22Rv1 (cell line): ENCODE data around the gene CDK11B.
"Not testable (repeated sequence)": the region's sequence is repeated elsewhere in the genome, so short reads cannot be mapped to it uniquely, and the experiment has no call there.

Experiments
- ZFX ChIP-seq: fragments of 450-650 bp; IDR thresholded peaks from 2 replicates; pipeline ENCODE4 v1.6.1; 2017; ENCODE audit warnings: antibody characterized with exemption, borderline replicate concordance
- TF ChIP-seq, protein P1 (sequence below): fragments of 450-650 bp; IDR thresholded peaks from 2 replicates; pipeline ENCODE4 v1.5.1; 2017; ENCODE audit warnings: mild to moderate bottlenecking

GRCh38 chr1:1633409-1633808 lies 25.4 kb downstream of the CDK11B start:
- TF ChIP-seq, protein P1, sequence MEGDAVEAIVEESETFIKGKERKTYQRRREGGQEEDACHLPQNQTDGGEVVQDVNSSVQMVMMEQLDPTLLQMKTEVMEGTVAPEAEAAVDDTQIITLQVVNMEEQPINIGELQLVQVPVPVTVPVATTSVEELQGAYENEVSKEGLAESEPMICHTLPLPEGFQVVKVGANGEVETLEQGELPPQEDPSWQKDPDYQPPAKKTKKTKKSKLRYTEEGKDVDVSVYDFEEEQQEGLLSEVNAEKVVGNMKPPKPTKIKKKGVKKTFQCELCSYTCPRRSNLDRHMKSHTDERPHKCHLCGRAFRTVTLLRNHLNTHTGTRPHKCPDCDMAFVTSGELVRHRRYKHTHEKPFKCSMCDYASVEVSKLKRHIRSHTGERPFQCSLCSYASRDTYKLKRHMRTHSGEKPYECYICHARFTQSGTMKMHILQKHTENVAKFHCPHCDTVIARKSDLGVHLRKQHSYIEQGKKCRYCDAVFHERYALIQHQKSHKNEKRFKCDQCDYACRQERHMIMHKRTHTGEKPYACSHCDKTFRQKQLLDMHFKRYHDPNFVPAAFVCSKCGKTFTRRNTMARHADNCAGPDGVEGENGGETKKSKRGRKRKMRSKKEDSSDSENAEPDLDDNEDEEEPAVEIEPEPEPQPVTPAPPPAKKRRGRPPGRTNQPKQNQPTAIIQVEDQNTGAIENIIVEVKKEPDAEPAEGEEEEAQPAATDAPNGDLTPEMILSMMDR = not testable (repeated sequence)
- TF ChIP-seq ZFX = not testable (repeated sequence)
